ENCODE results near the gene SYT2.
"Not testable (repeated sequence)": the region's sequence is repeated elsewhere in the genome, so short reads cannot be mapped to it uniquely, and the experiment has no call there.

Gene SYT2

GRCh38 chr1:202625416-202626360 is 84.6 kb downstream of the SYT2 start:
- peak; percentile 82 for TF ChIP-seq CTCF (IDR thresholded peaks at IDR 0.05; ENCODE audit: borderline replicate concordance, insufficient read depth, low read depth, low read length)

GRCh38 chr1:202624781-202625108 is 85.5 kb downstream of the SYT2 start:
- no peak for TF ChIP-seq CTCF (IDR thresholded peaks at IDR 0.05; ENCODE audit: borderline replicate concordance, insufficient read depth, low read depth, low read length)
- no peak overlapping the region for H3K4me3 ChIP-seq (ENCODE audit: low read depth, low read length)

More at GRCh38 chr1:202625416-202626360, 84.6 kb downstream of the SYT2 start:
- no peak overlapping the region for H3K4me3 ChIP-seq (ENCODE audit: low read depth, low read length)

GRCh38 chr1:202624088-202624780 is 86.0 kb downstream of the SYT2 start:
- no peak overlapping the region for H3K4me3 ChIP-seq (ENCODE audit: low read depth, low read length)
- TF ChIP-seq CTCF (IDR thresholded peaks at IDR 0.05; ENCODE audit: borderline replicate concordance, insufficient read depth, low read depth, low read length): no peak

GRCh38 chr1:202623476-202623875 is 86.8 kb downstream of the SYT2 start:
- not testable (repeated sequence) for H3K4me3 ChIP-seq (ENCODE audit: low read depth, low read length)

- no peak overlapping the region for H3K4me3 ChIP-seq (ENCODE audit: low read depth, low read length)
- TF ChIP-seq CTCF (IDR thresholded peaks at IDR 0.05; ENCODE audit: borderline replicate concordance, insufficient read depth, low read depth, low read length): no peak
These were observed 87.2 kb downstream of the SYT2 start for GRCh38 chr1:202623075-202623474.

- no peak for TF ChIP-seq CTCF (IDR thresholded peaks at IDR 0.05; ENCODE audit: borderline replicate concordance, insufficient read depth, low read depth, low read length)
These were observed 87.9 kb downstream of the SYT2 start for GRCh38 chr1:202622388-202622787.

GRCh38 chr1:202621446-202621845 is 88.8 kb downstream of the SYT2 start:
- H3K4me3 ChIP-seq (ENCODE audit: low read depth, low read length): no peak overlapping the region
- TF ChIP-seq CTCF (IDR thresholded peaks at IDR 0.05; ENCODE audit: borderline replicate concordance, insufficient read depth, low read depth, low read length): no peak

More at GRCh38 chr1:202622388-202622787, 87.9 kb downstream of the SYT2 start:
- no peak overlapping the region for H3K4me3 ChIP-seq (ENCODE audit: low read depth, low read length)

GRCh38 chr1:202620036-202620435 is 90.2 kb downstream of the SYT2 start:
- H3K4me3 ChIP-seq (ENCODE audit: low read depth, low read length): not testable (repeated sequence)

Measured in GM12875 (cell line).